Measurements from ENCODE around the gene TPM1.
"Not testable (repeated sequence)": the region's sequence is repeated elsewhere in the genome, so short reads cannot be mapped to it uniquely, and the experiment has no call there.

Gene TPM1

DNA sequence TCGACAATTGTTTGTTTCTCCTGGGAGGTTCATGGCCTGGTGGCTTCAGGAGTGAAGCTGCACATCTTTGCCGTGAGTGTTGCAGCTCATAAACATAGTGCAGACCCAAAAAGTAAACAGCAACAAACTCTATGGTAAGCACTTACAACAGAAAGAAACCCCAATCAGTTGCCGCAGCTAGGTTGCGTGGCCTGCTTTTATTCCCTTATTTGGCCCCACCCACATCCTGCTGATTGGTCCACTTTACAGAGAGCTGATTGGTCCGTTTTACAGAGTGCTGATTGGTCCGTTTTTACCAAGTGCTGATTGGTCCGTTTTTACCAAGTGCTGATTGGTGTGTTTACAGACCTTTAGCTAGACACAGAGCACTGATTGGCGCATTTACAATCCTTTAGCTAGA lies 62.8 kb downstream of the TPM1 start:
- not testable (repeated sequence) for DNase-seq

DNA sequence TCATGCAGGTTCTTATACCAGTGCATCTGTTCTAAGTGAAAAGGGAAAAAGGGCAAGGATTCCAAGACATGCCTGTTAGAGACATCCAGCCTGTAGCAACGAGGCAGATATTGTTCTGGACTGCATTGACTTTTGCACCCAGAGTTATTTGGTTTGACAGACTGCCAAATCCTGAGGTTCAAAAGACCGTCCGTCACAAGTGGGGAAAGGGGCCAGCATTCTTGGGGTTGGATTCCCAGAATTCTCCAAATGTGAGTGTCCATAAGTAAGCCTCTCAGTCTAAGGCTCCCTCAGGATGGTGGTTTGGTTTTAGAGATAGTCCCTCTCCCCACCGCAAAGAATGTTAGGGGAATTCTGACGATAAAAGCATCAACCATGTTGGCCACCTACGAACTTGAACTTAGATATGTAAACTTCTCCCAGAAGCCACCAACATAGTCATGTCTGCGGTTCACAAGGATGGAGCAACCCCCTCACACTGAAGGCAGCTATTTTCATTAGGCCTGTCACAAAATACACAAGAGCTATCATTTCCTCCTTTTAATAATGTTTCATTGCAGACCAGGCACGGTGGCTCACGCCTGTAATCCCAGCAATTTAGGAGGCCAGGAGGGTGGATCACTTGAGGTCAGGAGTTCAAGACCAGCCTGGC lies 65.5 kb downstream of the TPM1 start:
- no peak for DNase-seq

DNA sequence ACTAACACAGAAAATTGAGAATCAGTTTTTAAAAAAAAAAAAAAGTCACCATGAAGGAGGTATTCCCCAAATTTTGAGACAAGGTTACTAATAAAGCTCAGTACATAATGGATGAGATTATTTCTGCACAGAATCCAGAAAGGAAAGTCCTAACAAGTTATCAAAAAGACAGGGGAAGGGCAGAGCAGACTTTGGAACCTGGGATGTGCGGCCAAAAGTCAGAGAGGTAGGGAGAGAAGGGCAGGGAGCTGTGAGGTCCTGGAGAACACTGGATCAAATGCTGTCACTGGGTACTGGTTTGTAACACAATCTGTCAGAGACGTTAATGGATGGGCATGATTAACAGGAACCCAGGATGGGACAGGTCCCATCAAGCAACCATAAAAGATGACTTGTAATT lies 67.0 kb downstream of the TPM1 start:
- no peak for DNase-seq

DNA sequence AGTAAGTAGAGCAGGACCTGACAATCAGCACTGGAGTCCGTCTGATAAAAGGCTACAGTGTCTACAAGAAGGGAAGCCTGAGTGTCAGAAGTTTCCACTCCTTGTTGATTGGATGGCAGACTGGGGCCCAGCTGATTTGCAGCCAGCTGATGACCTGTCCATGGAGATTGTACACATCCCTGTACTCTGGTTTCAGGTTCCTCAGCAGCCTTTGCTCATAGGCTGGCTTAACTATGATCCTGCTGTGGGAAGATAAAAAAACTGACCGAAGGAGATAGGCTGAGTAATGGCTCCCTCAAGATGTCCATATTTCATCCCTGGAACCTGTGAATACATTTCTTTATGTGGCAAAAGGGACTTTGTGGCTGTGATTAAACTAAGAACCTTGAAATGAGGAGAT lies 67.4 kb downstream of the TPM1 start:
- DNase-seq: no peak

DNA sequence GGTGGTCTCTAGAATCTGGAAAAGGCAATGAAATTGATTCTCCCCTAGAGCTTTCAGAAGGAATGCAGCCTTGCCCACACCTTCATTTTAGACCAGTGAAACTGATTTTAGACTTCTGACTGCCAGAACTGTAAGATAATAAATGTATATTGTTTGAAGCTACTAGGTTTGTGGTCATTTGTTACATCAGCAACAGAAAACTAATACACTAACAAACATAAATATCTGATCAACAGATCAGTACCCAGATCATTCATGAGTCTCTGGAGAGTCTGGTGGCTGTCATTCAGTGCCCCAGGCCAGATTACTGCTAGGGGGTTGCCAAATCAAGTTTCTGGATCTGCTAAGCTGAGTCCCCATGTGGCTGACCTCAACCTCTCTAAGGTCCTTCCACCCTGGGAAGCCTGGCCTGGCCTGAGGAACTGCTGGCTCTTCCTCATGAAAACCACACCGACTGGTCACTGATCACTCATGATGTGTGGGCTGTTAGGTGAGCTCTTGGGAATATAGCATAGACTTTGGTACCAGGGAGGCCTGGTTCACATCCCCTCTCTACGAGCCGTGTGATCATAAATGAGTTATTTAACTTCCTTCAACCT lies 68.0 kb downstream of the TPM1 start:
- no peak for DNase-seq

DNA sequence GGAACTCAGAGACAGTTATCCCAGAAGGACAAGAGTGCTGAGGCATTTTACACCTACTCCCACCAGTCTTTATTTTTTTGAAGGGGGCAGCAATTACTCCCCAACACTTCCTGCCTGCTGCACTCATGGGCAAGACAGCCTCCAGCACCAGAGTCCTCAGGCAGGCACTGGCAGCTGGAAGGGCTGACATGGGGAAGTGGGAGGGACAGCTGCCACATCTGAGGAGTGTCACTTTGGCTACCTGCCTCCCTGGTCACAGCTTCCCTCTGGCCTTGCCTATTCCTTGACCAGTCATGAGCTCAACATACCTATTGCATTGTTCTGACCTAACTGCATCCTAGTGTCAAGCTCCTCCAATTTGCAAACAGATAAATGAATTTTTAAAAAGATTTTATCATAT lies 68.9 kb downstream of the TPM1 start:
- DNase-seq: no peak

DNA sequence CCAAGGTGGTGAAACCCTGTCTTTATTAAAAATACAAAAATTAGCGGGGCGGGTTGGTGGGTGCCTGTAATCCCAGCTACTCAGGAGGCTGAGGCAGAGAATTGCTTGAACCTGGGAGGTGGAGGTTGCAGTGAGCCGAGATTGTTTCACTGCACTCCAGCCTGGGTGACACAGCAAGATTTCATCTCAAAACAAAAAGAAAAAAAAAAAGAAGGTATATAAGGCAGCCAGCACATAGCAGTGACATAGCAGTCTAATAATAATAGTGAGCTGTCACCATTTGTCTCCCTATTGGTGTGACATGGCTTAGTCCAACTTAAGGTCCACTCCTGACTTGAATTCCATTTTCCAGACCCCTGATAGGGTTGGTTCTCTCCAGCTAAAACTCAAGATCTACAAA lies 70.3 kb downstream of the TPM1 start:
- DNase-seq: no peak

DNA sequence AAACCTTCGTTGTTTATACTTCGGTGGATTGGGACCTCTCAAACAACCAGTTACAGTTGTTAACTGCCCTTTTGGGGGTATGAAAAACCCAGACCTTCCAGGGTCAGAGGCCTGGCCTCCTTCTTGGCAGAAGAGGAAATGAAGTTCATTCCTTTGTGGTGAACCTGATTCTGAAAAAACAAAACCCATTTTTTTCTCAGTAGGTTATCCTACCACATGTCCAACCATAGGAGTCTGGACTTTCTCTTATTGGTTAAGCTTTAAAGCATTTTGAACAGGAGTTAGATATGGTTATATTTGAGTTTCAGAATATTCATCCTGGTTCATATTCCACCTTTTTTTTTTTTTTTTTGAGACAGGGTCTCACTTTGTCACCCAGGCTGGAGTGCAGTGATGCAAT lies 71.9 kb downstream of the TPM1 start:
- no peak for DNase-seq
